GM19099 (cell line): Measurements from ENCODE around the gene KCNQ1.

Experiments used
- POLR2A ChIP-seq: IDR thresholded peaks from 3 replicates; pipeline ENCODE4 v1.6.1; 2011; ENCODE audit warnings: low read depth; ENCODE audit not compliant: insufficient read length; ENCODE audit errors: extremely low read depth

KCNQ1 gene

GRCh38 chr11:2440646-2441045 is 4.2 kb upstream of the KCNQ1 start:
- no peak for TF ChIP-seq POLR2A

- TF ChIP-seq POLR2A = no peak
Observed at GRCh38 chr11:2441171-2441570, 3.6 kb upstream of the KCNQ1 start.

- no peak for TF ChIP-seq POLR2A
Observed at GRCh38 chr11:2442589-2442988, 2.2 kb upstream of the KCNQ1 start.

- no peak for TF ChIP-seq POLR2A
Observed at GRCh38 chr11:2443406-2443805, 1.4 kb upstream of the KCNQ1 start.

- no peak for TF ChIP-seq POLR2A
Observed at GRCh38 chr11:2443881-2444820, 657 bp upstream of the KCNQ1 start, which contains the start of gene TRPM5. Gene TRPM5 (minus strand): TSS chr11:2444514. CDS start chr11:2423036, 21,478 bp downstream.

- no peak for TF ChIP-seq POLR2A
Observed at GRCh38 chr11:2445746-2446551, 1.1 kb downstream of the KCNQ1 start.

GRCh38 chr11:2446590-2447252 is 1.9 kb downstream of the KCNQ1 start:
- no peak for TF ChIP-seq POLR2A

GRCh38 chr11:2447253-2447950 is 2.6 kb downstream of the KCNQ1 start:
- no peak for TF ChIP-seq POLR2A

GRCh38 chr11:2447951-2448650 is 3.3 kb downstream of the KCNQ1 start:
- TF ChIP-seq POLR2A = no peak

GRCh38 chr11:2448661-2449547 is 4.1 kb downstream of the KCNQ1 start:
- no peak for TF ChIP-seq POLR2A

- no peak for TF ChIP-seq POLR2A
Observed at GRCh38 chr11:2449548-2450320, 4.9 kb downstream of the KCNQ1 start.

GRCh38 chr11:2450321-2451041 is 5.7 kb downstream of the KCNQ1 start:
- no peak for TF ChIP-seq POLR2A
